ENCODE measurements around the gene OAF. TPM values are rescaled to one million over a fixed set of nuclear protein-coding genes. Genes with fewer than 3 reads are reported as not detected.

The OAF gene
- total and polyA plus RNA-seq, 9 of the 15 experiments (the other 6 are each of a cell fraction or from before 2014, with no cell fraction given), result 1.1 to 21.6 (median 7.5) TPM

DNA sequence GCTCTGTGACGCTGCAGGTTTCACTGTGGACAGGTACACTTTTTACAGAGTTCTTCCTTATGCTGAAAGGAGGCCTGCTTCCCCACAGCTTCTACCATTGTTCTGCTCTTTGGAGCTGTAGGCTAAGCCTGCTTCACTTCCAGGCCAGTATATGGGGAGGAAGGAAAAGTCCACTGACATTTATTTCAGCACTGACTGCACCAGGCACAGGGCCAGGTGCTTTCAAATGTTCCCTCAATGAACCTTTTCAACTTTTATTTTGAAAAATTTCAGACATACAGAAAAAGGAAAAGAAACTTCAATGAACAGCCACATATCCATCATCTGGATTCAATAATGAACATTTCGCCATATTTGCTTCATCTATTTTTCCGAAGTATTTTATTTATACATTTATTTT, 51.1 kb downstream of the OAF start:
- ChIA-PET POLR2A (interaction anchor here (1.0 kb wide), 1 partner anchor 14 kb away, joined by 3 read pairs; no protein-coding TSS in a partner anchor), CTCF (ENCODE audit: low intra/inter-chr PET ratio) (no interaction called here)
- Histone ChIP-seq H3K4me1 (replicated peaks in 1 of 2; ENCODE audit: control insufficient read depth in 2 of 2, insufficient read depth in 2 of 2, low read length in 2 of 2) (no peaks in the 10 kb centered on the region), H2AFZ (ENCODE audit: low read depth, low read length) (no peak overlapping the region), H3K9ac (ENCODE audit: insufficient read depth in 1 of 2, low read depth in 2 of 2, low read length in 2 of 2) (no peak overlapping the region), H3K4me2 (ENCODE audit: insufficient read depth, low read length) (no peak overlapping the region), H3K9me3 (replicated peaks; ENCODE audit: control insufficient read depth, insufficient read depth, low read depth, low read length) (no peaks in the 10 kb centered on the region), H3K9me1 (ENCODE audit: control insufficient read depth, insufficient read depth, low read length) (no peaks in the 10 kb centered on the region), H3K79me2 (ENCODE audit: control insufficient read depth, insufficient read depth, low read length) (no peaks in the 10 kb centered on the region), H3K4me3 (no peak overlapping the region), H3K27ac (ENCODE audit: extremely low read depth, low read depth, low read length) (no peak overlapping the region), H3K36me3 (ENCODE audit: control insufficient read depth, insufficient read depth, low read length) (no peaks in the 10 kb centered on the region), H3K27me3 (ENCODE audit: control insufficient read depth in 2 of 2, insufficient read depth in 2 of 2, low read length in 2 of 2) (peaks cover 46 to 75% of the 10 kb centered on the region in 2 experiments), H4K20me1 (replicated peaks; ENCODE audit: control insufficient read depth, insufficient read depth, low read length) (no peaks in the 10 kb centered on the region; the same call in 1 of the 2 replicates)
- intact Hi-C loops (cut with micrococcal nuclease), result no loop called here
- no peak for DNase-seq (ENCODE audit: extremely low read depth in 1 of 4, low spot score in 3 of 4)
- in situ Hi-C loops (cut with MboI), result no loop called here
- TF ChIP-seq PHF8 (IDR thresholded peaks at IDR 0.05; ENCODE audit: borderline replicate concordance, low read length) (no peak), ZNF589 (CRISPR knock-in tag; IDR thresholded peaks at IDR 0.05; ENCODE audit: low read depth) (no peak), ZNF551 (CRISPR knock-in tag; IDR thresholded peaks at IDR 0.05) (no peak), HEY1 (CRISPR knock-in tag; IDR thresholded peaks at IDR 0.05; ENCODE audit: borderline replicate concordance) (no peak), RAD21 (CRISPR knock-in tag; conservative IDR thresholded peaks at IDR 0.05 in 1 of 2, IDR thresholded peaks at IDR 0.05 in 1 of 2) (no peak)
- no TSS peak for BruUV-seq (replicated peaks)
- WGBS (ENCODE audit: insufficient coverage, low coverage, missing lambda C conversion rate), result 0% methylated on average over 3 of the region's 3 CpGs
- ATAC-seq, result no peak
- no peak for FAIRE-seq

DNA sequence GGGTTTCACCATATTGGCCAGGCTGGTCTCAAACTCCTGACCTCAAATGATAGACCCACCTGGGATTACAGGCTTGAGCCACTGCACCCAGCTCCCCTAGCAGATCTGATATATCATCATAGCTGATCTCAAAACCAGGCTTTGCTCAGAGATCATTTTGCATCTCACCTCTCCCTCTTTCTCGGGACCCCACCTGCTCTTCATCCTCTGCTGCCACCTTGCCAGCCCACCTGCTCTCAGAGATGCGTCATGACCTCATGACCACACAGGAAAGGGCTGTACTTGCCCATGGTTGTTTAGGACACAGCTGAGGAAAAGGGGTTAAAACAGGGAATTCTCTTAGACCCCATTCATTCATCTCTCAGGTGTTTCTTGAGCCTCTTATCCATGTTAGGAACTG, 56.5 kb downstream of the OAF start:
- no peaks in the 10 kb centered on the region for H3K36me3 ChIP-seq (ENCODE audit: control insufficient read depth, insufficient read depth, low read length)
- CTCF ChIA-PET (ENCODE audit: low intra/inter-chr PET ratio), result no interaction called here
- H4K20me1 ChIP-seq (replicated peaks; ENCODE audit: control insufficient read depth, insufficient read depth, low read length), result no peaks in the 10 kb centered on the region
- H3K9me3 ChIP-seq (replicated peaks; ENCODE audit: control insufficient read depth, insufficient read depth, low read depth, low read length), result no peaks in the 10 kb centered on the region
- peaks cover 23 to 50% of the 10 kb centered on the region in 2 experiments for H3K27me3 ChIP-seq (ENCODE audit: control insufficient read depth in 2 of 2, insufficient read depth in 2 of 2, low read length in 2 of 2)
- no peaks in the 10 kb centered on the region for H3K9me1 ChIP-seq (ENCODE audit: control insufficient read depth, insufficient read depth, low read length)
- ATAC-seq, result no peak
- in situ Hi-C loops (cut with MboI), result no loop called here
- H3K27ac ChIP-seq (ENCODE audit: extremely low read depth, low read depth, low read length), result no peak overlapping the region
- H3K4me3 ChIP-seq, result no peak overlapping the region
- H2AFZ ChIP-seq (ENCODE audit: low read depth, low read length), result no peak overlapping the region
- intact Hi-C loops (cut with micrococcal nuclease), result no loop called here
- BruUV-seq (replicated peaks), result no TSS peak
- no peak for FAIRE-seq
- TF ChIP-seq RUNX1 (IDR thresholded peaks at IDR 0.05; ENCODE audit: low read depth), result no peak
- DNase-seq (ENCODE audit: extremely low read depth in 1 of 4, low spot score in 3 of 4), result no peak
- peaks cover 0 to 7% of the 10 kb centered on the region in 2 experiments; a peak in 3 of 5 replicates for H3K4me1 ChIP-seq (replicated peaks in 1 of 2; ENCODE audit: control insufficient read depth in 2 of 2, insufficient read depth in 2 of 2, low read length in 2 of 2)
- no peak overlapping the region for H3K4me2 ChIP-seq (ENCODE audit: insufficient read depth, low read length)
- H3K9ac ChIP-seq (ENCODE audit: insufficient read depth in 1 of 2, low read depth in 2 of 2, low read length in 2 of 2), result no peak overlapping the region
- H3K79me2 ChIP-seq (ENCODE audit: control insufficient read depth, insufficient read depth, low read length), result no peaks in the 10 kb centered on the region
- POLR2A ChIA-PET, result interaction anchor here (1.8 kb wide), 1 partner anchor 9 kb away, joined by 6 read pairs; no protein-coding TSS in a partner anchor
- WGBS (ENCODE audit: insufficient coverage, low coverage, missing lambda C conversion rate), result 0% methylated on average over 2 of the region's 2 CpGs

Data from K562 (cell line).